NCI-H524 (cell line): ENCODE results near the gene MESD.

Experiments used
- DNase-seq, 2 experiments: peaks; one replicate each; lab custom pipeline; 2025; lab: John Stamatoyannopoulos, UW

The MESD gene

GRCh38 chr15:80937718-80938117 is 51.9 kb downstream of the MESD start:
- no peak for DNase-seq

- peak in 1 of 2 experiments; percentile 24 for DNase-seq
Measured at GRCh38 chr15:80936288-80937078, 53.1 kb downstream of the MESD start.

- DNase-seq, result no peak
Measured at GRCh38 chr15:80934761-80935221, 54.8 kb downstream of the MESD start.

- DNase-seq, result no peak
Measured at GRCh38 chr15:80932989-80933388, 56.6 kb downstream of the MESD start.

- no peak for DNase-seq
Measured at GRCh38 chr15:80932513-80932815, 57.2 kb downstream of the MESD start.

GRCh38 chr15:80931721-80932512 is 57.7 kb downstream of the MESD start:
- DNase-seq, result no peak

- no peak for DNase-seq
Measured at GRCh38 chr15:80931191-80931590, 58.4 kb downstream of the MESD start.

- no peak for DNase-seq
Measured at GRCh38 chr15:80929689-80930088, 59.9 kb downstream of the MESD start.

GRCh38 chr15:80929225-80929624 is 60.4 kb downstream of the MESD start:
- no peak for DNase-seq

- DNase-seq, result no peak
Measured at GRCh38 chr15:80926126-80926525, 63.5 kb downstream of the MESD start.

GRCh38 chr15:80925597-80926059 is 64.0 kb downstream of the MESD start:
- DNase-seq, result no peak

GRCh38 chr15:80924278-80924677 is 65.3 kb downstream of the MESD start:
- DNase-seq, result no peak

- no peak for DNase-seq
Measured at GRCh38 chr15:80923668-80924067, 66.0 kb downstream of the MESD start.

GRCh38 chr15:80921736-80922410 is 67.7 kb downstream of the MESD start:
- no peak for DNase-seq

- DNase-seq, result no peak
Measured at GRCh38 chr15:80920271-80920699, 69.3 kb downstream of the MESD start.

- DNase-seq, result no peak
Measured at GRCh38 chr15:80918196-80918783, 71.3 kb downstream of the MESD start.

- DNase-seq, result no peak
Measured at GRCh38 chr15:80916056-80916455, 73.6 kb downstream of the MESD start.

GRCh38 chr15:80915472-80915871 is 74.1 kb downstream of the MESD start:
- peak; percentile 5 to 13 for DNase-seq

GRCh38 chr15:80913541-80913940 is 76.1 kb downstream of the MESD start:
- DNase-seq, result no peak

GRCh38 chr15:80912673-80913072 is 76.9 kb downstream of the MESD start:
- DNase-seq, result no peak

GRCh38 chr15:80911821-80912220 is 77.8 kb downstream of the MESD start:
- DNase-seq, result no peak

GRCh38 chr15:80906159-80906766 is 83.4 kb downstream of the MESD start:
- peak in 1 of 2 experiments; percentile 52 for DNase-seq
